Cerebellar cortex (tissue), 1 donor: ENCODE measurements around the gene DBH.

Experiments
- DNase-seq: peaks from one replicate; pipeline ENCODE4 v3.0.0-alpha.2; 2015; ENCODE audit warnings: low spot score

Gene DBH

GRCh38 chr9:133604214-133604613 is 31.9 kb upstream of the DBH start:
- DNase-seq: peak; percentile 14

- DNase-seq: peak; percentile 15
These were observed 31.3 kb upstream of the DBH start for GRCh38 chr9:133604856-133605255.

DNA sequence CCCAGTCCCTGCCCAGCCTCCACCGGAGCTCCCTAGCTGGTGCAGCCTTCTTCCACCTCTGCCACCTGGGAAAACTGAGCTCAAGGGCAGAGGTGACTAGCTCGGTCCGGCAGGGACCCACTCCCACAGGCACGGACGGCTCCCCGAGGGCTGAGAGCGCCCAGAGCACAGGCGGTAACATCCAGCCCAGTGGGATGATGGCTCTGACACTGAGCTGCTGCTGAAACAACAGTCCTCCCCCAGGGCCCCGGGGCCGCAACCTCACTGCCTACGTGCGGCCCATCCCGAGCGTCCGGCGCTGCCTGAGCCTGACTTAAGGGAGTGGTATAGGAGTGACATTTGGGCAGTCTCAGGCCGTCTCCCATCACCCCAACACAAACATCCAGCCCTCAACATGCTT is 30.7 kb upstream of the DBH start:
- no peak for DNase-seq

- DNase-seq: no peak
These were observed 30.1 kb upstream of the DBH start for GRCh38 chr9:133605856-133606707.

- DNase-seq: peak; percentile 14
These were observed 29.5 kb upstream of the DBH start for GRCh38 chr9:133606708-133607025.

DNA sequence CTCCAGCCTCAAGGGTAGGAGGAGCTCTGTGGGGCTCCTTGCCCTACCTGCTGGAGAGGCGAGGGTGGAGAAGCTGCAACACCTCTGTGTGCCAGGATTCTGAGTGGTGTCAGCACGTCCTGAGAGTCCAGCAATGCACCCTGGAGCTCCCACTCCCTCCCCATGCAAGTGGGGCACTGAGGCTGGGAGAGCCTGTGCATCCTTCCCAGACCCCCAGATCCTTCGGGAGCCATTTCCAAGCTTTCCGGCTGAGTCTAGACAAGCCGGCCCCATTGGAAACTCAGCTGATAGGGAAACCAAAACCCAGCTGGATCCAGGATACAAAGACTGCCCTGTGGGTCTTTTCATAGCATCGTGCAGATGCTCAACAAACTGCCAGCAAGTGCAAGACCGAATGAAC is 28.8 kb upstream of the DBH start:
- DNase-seq: no peak

- DNase-seq: no peak
These were observed 28.2 kb upstream of the DBH start for GRCh38 chr9:133607976-133608375.

DNA sequence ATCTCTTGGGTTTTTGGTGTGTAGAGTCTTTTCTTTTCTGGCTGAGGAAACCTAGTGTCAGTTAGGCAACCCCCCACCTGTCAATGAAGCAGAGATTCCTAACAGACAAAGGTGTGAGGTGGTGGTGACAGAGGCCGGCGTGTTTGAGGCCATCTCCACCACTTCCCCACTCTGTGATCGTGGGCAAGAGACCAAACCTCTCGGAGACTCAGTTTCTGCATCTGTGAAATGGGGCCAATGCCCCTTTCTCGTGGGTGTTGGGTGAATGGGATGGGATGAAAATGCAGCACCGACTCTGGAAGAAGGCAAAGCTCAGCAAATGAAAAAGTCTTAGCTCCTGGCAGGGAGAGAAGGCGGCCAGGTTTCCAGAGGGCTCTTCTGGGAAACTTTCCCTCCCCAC is 27.8 kb upstream of the DBH start:
- DNase-seq: no peak

- no peak for DNase-seq
These were observed 27.3 kb upstream of the DBH start for GRCh38 chr9:133608889-133609288.

DNA sequence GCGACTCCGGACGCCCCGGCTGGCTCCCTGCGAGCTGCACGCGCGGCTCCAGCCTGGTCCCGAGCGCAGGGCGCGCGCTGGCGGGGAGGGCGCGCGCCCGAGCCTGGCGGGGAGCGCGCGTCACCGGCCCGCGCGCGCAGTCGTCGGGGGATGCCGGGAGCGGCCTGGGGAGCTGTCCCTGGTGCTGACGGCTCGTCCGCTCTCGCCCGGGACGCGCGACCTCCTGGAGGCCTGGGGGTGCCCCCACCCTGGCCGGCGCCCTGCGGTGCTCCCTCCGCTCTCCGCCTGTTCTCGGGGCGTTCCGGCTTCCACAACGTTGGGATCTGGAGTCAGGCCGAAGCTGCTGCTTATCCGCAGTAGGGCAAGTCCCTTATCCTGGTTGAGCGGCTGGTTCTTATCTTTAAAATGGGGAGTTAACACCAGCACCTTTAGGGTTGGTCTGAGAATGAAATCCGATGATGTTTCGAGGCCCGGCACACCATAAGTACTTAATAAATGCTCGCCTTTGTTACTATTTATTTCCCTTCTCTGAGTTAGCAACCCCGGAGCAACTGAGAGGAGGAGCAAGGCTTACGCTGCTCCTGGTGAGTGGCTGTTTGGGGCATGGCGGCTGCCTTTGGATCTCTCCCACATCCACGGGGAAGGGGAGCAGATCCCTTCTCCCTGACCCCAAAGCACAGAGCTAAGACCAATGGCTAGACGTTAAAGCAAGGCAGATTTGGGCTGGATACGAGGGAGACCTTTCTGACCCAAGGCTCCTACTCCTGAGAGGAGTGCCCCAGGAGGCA is 26.7 kb upstream of the DBH start, which contains the start of gene FAM163B:
FAM163B (minus strand) TSS at position 79 of the 788 bp plus-strand sequence. CDS start 29,166 bp downstream, outside the sequence.
- peak; percentile 17 for DNase-seq

DNA sequence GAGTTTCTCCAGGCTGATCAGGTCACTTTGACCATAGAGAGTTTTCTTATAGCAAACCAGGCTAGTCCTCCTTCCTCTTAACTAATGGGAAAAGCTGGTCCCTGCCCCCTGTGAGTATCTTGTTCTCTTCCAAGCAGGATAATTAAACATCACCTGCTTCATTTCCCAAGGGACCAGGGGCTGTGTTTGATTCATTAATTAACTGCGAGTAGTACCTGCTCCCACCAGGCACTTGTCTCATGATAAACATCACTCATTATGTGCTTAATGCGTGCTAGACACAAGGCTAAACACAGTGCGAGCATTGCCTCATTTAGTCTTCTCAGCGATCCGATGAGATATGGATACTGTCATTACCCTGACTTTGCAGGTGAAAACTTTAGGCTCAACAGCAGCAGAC is 25.3 kb upstream of the DBH start:
- no peak for DNase-seq

- DNase-seq: no peak
These were observed 24.1 kb upstream of the DBH start for GRCh38 chr9:133612051-133612450.

DNA sequence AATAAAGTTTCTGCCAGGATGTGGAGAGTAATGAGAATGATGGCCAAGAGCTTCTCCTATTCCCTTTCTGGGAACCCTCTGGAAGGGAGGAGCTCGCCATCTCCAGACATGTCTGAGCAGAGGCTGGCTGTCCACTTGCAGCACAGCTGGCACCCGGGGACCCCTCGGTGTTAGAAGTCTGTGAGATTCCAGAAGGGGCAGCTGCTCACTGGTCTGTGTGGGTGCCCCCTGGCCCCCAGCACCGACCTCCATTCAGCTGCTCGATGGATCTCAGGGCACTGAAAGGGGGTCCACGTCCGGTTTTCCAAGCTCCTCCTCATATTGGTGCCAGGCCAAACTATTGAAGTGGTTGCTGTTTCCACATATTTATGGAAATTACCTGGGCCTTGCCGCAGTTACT is 23.3 kb upstream of the DBH start:
- DNase-seq: no peak

GRCh38 chr9:133613432-133613831 is 22.7 kb upstream of the DBH start:
- DNase-seq: no peak

- no peak for DNase-seq
These were observed 22.1 kb upstream of the DBH start for GRCh38 chr9:133614056-133614455.

DNA sequence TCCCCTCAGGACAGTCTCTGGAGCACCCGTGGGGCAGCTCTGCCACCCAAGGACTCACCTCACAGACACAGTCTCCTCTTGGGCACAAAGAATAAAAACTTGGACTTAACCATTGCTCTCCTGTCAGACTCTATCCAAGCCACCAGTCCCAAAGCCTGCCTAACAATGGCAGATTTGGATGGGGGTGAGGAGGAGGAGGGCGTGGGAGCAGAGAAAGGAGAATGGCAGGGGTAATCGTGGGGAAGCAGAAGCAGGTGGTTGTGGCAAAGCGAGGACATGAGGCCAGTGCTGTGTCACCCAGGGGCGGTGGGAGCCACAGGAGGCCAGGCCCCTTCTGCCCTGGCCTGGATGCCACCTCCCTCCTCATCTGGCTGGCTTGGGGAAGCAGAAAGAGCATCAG is 21.5 kb upstream of the DBH start:
- DNase-seq: no peak

- no peak for DNase-seq
These were observed 21.0 kb upstream of the DBH start for GRCh38 chr9:133615186-133615585.

DNA sequence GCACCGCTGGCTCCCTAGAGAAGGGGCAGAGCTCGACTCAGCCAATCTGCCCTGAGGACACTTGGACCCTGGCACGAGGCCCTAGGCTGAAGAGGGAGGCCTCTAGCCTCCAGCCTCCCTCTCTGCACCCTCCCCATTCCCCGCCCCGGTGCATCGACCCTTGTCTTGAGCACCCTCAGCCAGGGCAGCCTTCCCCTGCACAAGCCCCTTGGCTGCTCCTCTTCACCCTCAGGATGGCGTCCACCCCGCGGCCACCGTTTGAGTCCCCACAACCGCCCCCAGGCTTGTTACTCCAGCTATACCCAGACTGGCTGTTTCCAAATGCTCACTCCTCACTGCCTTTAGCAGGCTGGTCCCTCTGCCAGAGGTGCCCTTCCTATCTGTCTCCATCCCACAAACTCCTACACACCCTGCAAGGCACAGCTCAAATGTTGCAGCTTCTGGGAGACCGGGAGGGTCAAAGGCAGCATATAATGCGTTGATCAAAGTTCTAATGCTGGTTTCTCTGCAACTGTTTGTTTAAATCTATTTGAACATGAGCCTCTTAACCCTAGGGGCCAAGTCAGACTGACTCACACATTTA is 20.5 kb upstream of the DBH start:
- no peak for DNase-seq

GRCh38 chr9:133616643-133617405 is 19.3 kb upstream of the DBH start:
- no peak for DNase-seq

- DNase-seq: no peak
These were observed 17.4 kb upstream of the DBH start for GRCh38 chr9:133618726-133619125.

- no peak for DNase-seq
These were observed 16.4 kb upstream of the DBH start for GRCh38 chr9:133619791-133620190.

DNA sequence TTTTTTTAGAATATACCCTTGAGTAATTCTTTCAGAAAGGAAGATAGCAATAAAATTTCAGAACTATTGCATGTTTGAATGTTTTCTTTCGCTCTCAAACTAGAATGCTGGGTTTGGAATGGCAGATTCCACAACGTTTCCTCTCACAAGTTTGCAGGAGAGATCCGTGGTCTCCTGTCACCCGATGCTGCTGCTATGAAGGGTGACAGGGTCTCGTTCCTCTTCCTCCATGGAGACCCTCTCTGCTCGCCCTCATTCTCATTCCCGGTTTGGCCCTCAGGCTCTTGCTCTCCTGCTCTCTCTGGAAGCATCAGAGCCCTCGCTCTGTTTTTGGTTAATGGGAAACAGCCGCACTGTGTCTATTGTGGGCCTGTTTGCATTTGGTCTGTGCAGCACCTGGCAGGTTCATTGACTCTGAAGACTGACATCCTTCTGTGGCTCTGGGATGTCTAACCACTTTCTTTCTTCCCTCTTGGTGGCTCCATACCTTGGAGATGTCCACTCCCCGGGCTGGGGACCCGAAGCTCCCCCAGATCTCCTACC is 14.4 kb upstream of the DBH start:
- DNase-seq: no peak
